Effector CD8-positive, alpha-beta T cell (primary cell): ENCODE results near the gene POMT2.
A peak's percentile ranks its signal among the peaks of the same experiment; 100 is the strongest.
"Not testable (repeated sequence)": the region's sequence is repeated elsewhere in the genome, so short reads cannot be mapped to it uniquely, and the experiment has no call there.

ENCODE experiments used
- DNase-seq: peaks from one replicate; lab custom pipeline; 2025; lab: John Stamatoyannopoulos, UW

The POMT2 gene

DNA sequence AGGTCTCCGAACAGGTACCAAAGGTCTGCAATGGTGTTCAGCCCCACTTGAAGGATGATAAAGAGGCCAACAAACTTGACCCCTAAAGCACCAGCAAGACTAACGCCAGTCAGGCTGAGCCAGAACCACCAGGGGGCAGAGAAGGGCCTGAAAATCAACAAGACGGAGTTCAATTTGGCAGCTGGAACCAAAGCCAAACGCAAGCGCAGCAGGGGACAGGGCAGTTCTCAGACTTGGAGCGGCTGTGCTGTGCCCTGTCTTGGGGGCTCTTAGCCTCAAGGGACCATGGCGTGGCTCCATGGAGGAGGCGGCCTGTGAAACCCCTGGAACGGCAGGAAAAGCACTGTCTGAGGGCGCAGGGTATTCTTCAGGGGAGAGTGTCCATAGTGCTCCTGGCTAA is 19.6 kb downstream of the POMT2 start:
- DNase-seq, result peak; percentile 19

GRCh38 chr14:77299771-77300170 is 20.9 kb downstream of the POMT2 start:
- no peak for DNase-seq

GRCh38 chr14:77296906-77297305 is 23.8 kb downstream of the POMT2 start:
- DNase-seq, result no peak

GRCh38 chr14:77296155-77296554 is 24.5 kb downstream of the POMT2 start:
- no peak for DNase-seq

DNA sequence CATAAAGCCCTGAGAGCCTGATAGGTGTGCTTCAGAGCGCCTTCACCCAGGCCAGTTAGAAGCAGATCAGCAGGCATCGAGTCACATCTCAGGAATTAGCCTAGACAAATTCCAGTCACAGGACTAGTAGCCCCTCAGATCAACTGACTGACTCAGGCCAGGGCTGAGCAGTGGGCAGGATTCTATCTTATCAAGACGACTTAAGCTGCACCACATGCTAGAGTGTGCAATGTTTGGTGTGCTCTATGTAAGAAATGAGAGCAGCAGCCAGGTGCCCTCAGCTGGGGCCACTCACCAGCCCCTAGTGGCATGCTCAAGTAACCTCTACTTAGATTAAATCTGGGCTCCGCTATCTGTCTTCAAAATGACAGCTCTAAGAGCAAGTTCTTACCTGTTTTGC is 30.0 kb downstream of the POMT2 start:
- DNase-seq, result no peak

- no peak for DNase-seq
Observed at GRCh38 chr14:77286576-77286975, 34.1 kb downstream of the POMT2 start.

GRCh38 chr14:77284466-77284865 is 36.2 kb downstream of the POMT2 start:
- DNase-seq, result no peak

DNA sequence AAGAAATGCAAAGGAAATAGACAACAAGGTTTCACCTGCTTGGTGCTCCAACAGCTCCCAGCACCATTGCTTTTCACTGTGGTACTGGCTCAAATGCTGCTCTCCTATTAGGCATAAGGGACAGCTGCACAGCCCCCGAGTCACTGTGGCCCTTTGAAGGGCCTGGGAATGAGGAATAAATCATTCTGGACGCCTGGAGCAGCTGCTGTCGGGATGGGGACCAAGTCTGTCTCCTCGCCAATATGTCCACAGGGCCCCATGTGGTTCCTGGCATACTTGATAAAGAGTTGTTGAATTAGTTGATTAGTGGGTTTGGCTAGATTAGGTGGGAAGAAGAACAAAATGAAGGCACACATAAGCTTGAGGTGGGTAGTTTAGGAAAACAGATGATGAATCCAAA is 36.6 kb downstream of the POMT2 start:
- DNase-seq, result no peak

GRCh38 chr14:77281852-77282410 is 38.8 kb downstream of the POMT2 start:
- no peak for DNase-seq

GRCh38 chr14:77280921-77281320 is 39.8 kb downstream of the POMT2 start:
- not testable (repeated sequence) for DNase-seq

DNA sequence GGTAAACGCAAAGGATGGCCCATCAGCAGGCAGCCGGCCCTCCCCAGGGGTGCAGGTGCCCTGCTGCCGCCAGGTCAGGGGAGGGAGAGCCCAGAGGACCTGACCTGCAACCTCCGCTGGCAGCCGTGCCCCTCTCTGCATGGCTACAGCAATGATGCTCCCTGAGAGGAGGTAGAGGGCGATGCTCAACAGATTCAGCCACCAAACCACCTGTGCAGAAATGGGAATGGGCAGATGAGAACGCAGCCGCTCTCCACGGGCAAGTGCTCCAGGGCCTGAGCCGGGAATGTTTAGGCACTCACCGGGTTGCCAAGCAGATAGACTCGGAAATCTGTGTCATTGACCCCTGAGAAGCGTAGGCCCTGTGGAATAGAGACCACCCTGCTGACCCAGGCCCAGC is 41.0 kb downstream of the POMT2 start:
- no peak for DNase-seq

GRCh38 chr14:77278461-77279230 is 42.0 kb downstream of the POMT2 start:
- DNase-seq, result no peak

DNA sequence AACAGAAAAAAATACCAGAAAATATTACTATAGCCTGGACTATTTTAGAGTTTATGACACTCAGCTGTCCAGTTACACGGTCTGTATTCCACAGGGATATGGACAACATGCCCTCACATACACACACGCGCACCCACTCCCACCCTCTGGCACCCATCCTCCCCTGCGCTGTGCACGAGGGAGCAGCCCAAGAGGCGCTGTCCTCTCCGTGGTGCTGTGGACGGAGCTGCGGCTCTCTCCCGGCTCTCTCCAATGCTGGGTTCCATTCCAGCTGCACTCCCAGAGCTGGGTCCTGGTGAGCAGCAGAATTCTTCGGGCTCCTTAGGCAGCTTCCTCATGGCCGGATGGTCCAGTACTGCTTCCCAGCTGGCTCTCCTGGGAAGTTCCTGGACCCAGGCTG is 43.7 kb downstream of the POMT2 start:
- DNase-seq, result no peak

DNA sequence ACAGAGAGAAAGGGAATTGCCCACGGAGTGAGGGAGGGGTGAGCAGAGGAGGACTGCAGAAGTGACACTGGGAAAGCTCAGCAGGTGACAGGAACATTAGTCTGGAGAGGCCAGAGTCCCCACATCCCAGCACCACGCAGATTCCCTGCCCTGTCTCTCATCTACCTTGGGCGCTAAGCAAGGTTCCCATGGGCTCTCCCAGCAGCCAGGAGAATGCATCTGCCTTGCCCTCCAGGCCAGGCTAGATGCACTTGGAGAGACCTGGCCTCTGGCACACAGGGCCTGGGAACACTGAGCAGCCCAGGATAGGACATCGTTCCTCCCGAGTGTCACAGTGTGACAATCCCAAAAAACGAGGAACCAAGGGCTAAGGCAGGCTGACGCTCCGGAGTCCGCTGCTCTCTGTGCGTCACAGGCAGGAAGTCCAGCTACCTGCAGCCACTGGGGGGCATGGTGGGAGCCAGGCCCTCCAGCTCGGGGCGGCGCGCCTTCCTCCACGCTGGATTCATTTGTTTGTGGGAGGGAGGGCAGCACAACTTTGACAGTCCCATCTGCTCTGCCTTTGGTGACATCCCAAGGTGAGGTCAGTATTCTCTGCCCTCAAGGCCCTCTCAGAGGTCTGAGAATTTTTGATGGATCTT is 44.3 kb downstream of the POMT2 start:
- DNase-seq, result no peak

DNA sequence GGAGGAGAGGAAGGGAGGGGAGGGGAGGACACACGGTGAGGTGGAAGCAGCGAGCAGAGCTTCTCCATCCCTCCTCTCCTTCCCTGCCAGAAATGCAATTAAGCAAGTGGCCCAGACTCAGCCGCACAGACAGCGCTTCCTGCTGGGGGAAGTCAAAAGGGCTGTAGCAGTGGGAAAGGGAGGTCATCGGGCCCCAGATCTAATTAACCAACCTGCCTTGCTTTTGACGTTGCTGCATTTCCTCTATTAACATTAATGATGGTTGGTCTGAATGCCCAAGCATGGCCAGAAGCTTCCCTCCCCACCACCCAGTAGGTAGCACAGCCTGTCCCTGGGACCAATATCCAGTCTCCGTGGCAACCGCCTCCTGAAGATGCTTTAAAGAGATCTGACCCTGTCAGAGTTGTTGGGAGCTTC is 45.1 kb downstream of the POMT2 start:
- no peak for DNase-seq

- no peak for DNase-seq
Observed at GRCh38 chr14:77275041-77275580, 45.6 kb downstream of the POMT2 start.

GRCh38 chr14:77273796-77274195 is 46.9 kb downstream of the POMT2 start:
- DNase-seq, result no peak

GRCh38 chr14:77272261-77272660 is 48.4 kb downstream of the POMT2 start:
- DNase-seq, result no peak

DNA sequence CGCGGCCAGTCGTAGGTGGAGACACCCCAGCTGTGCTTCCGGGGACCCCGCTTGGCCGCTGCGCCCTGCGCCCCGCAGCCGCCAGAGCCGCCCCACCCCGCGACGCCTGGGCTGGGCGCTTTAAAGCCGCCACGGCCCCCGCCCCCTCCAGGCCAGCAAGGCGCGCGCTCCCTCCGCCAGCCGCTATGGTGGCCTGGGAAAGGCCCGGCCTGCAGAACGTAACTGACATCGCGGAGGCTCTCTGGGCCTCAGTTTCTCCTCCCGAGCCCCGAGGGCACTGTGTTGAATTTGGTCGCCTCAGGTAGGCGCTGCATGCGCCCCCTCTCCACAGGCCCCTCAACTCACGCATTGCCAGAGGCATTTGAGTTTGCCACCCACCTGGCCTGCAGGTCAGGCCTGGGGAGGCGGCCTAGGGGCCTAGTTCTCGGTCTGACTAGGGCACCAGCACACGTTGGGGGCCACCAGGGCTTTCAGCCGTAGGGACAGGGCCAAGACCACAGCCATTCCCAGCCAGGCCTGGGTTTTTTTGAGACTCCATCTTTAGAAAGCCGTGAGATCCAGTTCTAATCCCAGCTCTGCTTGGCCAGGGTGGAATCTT is 49.5 kb downstream of the POMT2 start, which contains the start of gene NGB:
Gene NGB (minus strand): TSS at position 94 of the 598 bp plus-strand sequence. CDS start 269 bp downstream, outside the sequence.
- no peak for DNase-seq

- no peak for DNase-seq
Observed at GRCh38 chr14:77270361-77271112, 50.1 kb downstream of the POMT2 start.

GRCh38 chr14:77268989-77269600 is 51.6 kb downstream of the POMT2 start:
- DNase-seq, result no peak
